GM21515 (cell line): ENCODE results near the gene ABHD11.
"Not testable (repeated sequence)": the region's sequence is repeated elsewhere in the genome, so short reads cannot be mapped to it uniquely, and the experiment has no call there.

Source experiments
- ATAC-seq: cut with Tn5 transposase; IDR thresholded peaks from one replicate; pipeline ENCODE4 v1.9.1; 2021; ENCODE audit not compliant: unreplicated experiment

The ABHD11 gene

GRCh38 chr7:73738612-73739386 is at the start of gene ABHD11:
Gene ABHD11 (minus strand): TSS chr7:73738802. CDS start chr7:73738770, 32 bp downstream.
- peak; percentile 81 for ATAC-seq

- not testable (repeated sequence) for ATAC-seq
Observed at GRCh38 chr7:73787786-73788048, 49.1 kb upstream of the ABHD11 start.

GRCh38 chr7:73786588-73786987 is 48.0 kb upstream of the ABHD11 start:
- no peak for ATAC-seq

- ATAC-seq = no peak
Observed at GRCh38 chr7:73779517-73779916, 40.9 kb upstream of the ABHD11 start.

GRCh38 chr7:73778801-73779389 is 40.3 kb upstream of the ABHD11 start:
- ATAC-seq = no peak

GRCh38 chr7:73774923-73775322 is 36.3 kb upstream of the ABHD11 start:
- ATAC-seq = no peak

GRCh38 chr7:73773700-73774517 is 35.3 kb upstream of the ABHD11 start:
- ATAC-seq = no peak

GRCh38 chr7:73770860-73771670 is 32.5 kb upstream of the ABHD11 start:
- no peak for ATAC-seq

GRCh38 chr7:73770002-73770859 is 31.6 kb upstream of the ABHD11 start, which contains the start of gene CLDN3:
Gene CLDN3 (minus strand): TSS chr7:73770270. CDS start chr7:73770049, 221 bp downstream.
- ATAC-seq = no peak

GRCh38 chr7:73769481-73770001 is 30.9 kb upstream of the ABHD11 start:
- no peak for ATAC-seq

GRCh38 chr7:73768641-73769480 is 30.3 kb upstream of the ABHD11 start:
- ATAC-seq = no peak

GRCh38 chr7:73766556-73767229 is 28.1 kb upstream of the ABHD11 start:
- no peak for ATAC-seq

- ATAC-seq = no peak
Observed at GRCh38 chr7:73762659-73762999, 24.0 kb upstream of the ABHD11 start.

GRCh38 chr7:73761854-73762658 is 23.5 kb upstream of the ABHD11 start:
- no peak for ATAC-seq

- no peak for ATAC-seq
Observed at GRCh38 chr7:73758581-73759138, 20.1 kb upstream of the ABHD11 start.

- ATAC-seq = no peak
Observed at GRCh38 chr7:73749931-73750776, 11.6 kb upstream of the ABHD11 start.

GRCh38 chr7:73746378-73746777 is 7.8 kb upstream of the ABHD11 start:
- ATAC-seq = no peak
